ENCODE measurements around the gene RAB3IP.
"Not testable (repeated sequence)": the region's sequence is repeated elsewhere in the genome, so short reads cannot be mapped to it uniquely, and the experiment has no call there.

RAB3IP gene

DNA sequence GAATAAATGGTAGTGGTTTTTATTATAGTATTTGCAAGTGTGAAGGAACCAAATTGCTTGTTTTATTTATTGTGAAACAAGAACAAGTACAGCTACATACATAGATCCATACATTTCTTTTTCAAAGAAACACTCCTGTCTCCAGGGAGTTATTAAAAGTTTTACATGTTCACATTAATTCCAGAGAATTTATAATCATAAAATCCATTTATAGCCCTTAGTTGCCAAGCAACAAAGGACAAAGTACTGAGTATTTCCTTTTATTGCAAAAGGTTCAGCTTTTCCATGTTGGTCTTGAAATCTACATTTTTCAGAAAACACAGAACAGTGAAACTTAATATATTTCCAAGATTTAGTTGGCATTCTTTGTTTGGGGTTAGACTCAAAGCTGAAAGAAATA, 95.9 kb downstream of the RAB3IP start:
- no peak for DNase-seq (ENCODE audit: low spot score)

DNA sequence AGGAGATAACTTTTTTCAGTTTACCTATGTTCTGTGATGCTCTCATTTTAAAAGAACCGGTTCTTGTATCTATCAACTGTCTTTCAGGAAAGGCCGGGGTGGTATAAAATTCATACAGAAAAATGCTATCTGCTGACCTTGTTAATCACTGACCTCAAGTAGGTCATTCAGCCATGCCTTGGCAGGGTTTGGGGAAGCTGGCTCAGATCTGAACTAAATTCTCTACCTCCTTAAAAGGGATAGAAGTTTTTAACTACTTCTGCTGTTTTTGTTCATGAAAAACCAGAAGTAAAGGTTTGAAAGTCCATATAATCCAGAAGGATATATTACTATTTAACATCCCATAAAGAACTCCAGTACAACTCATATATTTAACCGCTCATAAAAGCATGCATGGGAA, 96.4 kb downstream of the RAB3IP start:
- DNase-seq (ENCODE audit: low spot score) = no peak

DNA sequence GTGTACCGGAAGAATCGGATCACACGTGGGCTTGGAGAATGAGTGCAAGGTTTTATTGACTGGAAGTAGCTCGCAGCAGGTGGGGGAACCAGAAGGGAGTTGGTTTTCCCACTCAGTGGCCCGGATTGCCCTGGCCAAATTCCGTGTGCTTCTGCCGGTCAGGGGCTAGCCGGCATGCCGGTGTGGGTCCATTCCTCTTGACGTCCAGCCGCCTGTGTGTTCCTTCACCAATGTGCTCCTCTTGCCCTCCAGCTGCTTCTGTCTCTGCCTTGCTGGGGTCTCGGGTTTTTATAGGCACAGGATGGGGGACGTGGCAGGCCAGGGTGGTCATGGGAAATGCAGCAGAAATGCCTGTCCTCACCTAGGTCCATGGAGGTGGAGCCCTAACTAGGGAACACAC, 97.4 kb downstream of the RAB3IP start:
- DNase-seq (ENCODE audit: low spot score) = no peak

DNA sequence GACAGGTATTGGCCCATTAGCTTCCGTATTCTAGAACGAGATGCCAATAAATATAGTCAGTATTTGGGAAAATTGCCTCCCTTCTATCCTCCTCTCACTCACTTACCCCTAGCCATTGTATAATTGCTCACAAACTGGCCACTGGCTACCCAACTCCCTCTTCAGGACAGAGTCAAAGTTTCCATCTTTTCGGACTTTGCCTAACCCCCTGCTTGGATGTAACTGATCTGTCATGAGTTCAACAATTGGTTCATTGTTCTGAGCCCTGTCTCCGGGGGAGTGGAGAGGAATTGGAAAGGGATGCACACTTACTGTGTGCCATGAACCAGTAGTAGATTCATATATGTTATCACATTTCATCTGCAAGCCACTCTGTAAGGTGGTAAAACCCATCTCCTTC, 98.5 kb downstream of the RAB3IP start:
- DNase-seq (ENCODE audit: low spot score) = no peak

DNA sequence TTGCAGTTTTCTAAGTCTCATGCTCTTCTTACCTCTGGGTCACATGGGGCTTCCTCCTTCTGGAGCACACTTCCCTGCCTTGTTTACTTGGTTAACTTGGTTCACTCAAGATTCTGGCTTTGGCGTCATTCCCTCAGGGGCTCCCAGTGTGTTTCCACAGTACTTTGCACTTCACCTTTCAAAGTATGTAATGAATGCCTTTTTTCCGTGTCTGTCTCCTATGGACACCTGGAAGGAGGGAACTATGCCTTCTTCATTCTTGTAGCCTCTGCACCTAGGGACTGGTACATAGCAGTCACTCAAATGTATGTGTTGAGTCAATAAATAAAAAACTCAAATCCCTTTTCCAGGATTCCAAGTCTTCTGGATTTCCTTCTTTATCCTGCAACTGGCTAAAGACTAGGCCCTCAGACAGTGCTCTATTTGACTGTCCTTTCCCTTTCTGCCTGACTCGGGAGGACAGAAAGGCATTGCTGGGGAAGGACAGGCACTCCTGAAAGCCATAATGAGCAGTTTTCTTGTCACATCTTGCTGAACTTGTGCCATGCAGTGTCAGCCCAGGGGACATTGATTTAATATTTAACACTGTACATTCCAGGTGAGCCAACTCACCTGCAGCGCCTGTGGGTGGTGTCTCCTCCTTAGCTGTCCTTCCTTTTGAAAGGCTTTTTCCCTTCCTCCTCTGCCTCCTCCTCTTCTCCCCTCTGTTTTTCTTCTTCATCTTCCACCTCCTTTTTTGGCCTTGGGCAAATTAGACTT, 99.2 kb downstream of the RAB3IP start:
- no peak for DNase-seq (ENCODE audit: low spot score)

DNA sequence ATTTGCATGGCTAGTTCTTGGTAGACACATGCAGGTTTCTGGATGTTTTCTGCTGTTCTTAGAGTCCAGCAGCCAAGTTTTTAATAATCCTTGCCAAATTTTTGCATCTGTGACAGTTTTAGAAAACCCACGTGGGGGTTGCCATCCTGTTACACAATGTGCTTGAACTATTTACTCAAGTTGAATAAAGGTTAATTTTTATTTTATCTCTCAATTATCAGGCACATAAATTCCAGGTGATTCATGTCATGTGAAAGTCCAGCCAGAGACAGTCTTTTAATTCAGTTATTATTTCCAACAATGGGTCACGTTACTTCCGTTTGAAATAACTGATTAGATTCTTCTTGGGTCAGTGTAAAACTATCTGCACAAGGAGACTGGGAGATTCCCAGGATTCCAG, 102.1 kb downstream of the RAB3IP start:
- no peak for DNase-seq (ENCODE audit: low spot score)

DNA sequence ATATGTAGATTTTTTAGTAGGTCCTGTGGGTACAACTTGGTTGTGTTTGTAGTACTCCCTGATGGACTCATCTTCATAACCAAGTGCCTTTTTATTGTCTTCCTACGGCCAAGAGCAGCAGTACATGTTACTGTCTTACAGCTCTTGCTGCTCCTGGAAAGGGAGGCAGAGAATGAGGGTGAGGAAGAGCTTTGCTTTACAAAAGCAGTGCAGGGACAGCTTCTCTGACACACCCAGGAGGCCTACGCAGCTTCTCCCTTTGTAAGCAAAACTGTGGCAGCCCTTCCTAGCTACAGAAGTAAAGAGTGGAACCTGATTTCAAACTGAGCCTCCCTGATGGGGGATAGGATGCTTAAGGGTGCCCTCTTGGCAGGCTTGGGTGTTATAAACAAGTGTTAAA, 104.9 kb downstream of the RAB3IP start:
- no peak for DNase-seq (ENCODE audit: low spot score)

DNA sequence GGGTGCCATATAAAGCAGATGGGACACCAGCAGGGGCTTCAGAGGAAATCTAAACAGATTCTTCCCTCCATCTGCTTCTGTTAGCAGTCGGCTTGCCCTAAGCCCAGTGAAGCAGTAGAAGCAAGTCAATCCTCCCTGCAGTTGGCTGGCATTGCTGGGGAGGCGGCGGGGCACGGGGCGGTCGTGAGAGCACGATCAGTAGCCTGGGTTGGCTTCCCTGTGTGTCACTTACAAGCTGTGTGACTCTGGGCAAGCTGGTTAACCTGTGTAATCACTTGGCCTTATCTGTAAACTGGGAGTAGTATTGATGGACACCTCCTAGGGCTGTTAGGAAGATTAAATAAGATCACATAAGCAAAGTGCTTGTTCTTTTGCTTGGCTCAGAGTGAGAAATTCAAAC, 105.8 kb downstream of the RAB3IP start:
- no peak for DNase-seq (ENCODE audit: low spot score)

DNA sequence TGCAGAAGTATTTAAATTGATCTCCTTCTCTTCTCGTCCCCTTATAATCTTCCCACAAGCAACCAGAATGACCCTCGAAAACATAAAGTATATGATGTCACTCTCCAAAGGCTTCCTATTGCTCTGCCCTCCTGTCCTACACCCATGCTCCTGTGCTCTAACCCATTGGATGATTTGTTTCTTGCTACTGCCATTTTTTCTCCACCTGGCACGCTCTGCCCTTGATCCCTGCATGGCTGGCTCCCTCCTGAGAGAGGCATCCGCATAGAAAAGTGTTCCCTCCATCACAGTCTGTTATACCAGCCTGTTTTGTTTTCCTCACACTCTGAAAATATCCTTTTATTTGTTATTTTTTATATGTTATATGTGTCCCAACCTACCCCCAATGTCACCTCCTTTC, 106.2 kb downstream of the RAB3IP start:
- DNase-seq (ENCODE audit: low spot score) = no peak

DNA sequence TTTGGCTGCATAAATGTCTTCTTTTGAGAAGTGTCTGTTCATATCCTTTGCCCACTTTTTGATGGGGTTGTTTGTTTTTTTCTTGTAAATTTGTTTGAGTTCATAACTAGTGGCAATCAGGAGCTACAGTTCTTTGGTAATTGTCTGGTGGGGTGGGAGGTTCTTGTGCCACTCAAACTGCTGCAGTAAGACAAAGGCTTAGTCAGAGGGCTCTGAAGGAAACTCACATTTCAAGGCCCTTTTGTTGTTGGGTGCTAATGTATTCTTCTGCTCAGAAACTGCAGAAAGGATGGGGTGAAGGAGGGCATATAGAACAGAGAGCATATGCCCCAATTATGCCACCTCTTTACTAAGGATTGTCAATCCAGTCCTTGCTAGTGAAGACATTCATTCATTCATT, 108.3 kb downstream of the RAB3IP start:
- no peak for DNase-seq (ENCODE audit: low spot score)

DNA sequence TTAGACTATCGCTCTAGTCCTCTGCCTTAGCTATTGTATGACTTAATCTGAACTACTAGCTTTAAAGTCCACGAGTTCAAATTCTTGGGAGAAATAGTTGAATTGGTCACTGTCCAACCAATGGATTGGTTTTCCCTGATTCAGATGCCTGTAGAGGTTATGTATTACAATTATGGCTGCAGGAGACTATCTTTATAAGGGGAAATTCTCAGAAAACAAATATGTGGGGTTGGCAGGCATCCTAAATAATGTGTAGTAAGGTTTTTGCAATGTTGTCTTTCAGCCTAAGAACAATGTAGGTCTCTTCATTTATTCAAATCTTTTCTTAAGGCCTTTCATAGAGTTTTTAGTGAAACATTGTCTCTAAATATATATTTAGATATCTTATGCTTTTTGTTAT, 113.3 kb downstream of the RAB3IP start:
- DNase-seq (ENCODE audit: low spot score) = no peak

DNA sequence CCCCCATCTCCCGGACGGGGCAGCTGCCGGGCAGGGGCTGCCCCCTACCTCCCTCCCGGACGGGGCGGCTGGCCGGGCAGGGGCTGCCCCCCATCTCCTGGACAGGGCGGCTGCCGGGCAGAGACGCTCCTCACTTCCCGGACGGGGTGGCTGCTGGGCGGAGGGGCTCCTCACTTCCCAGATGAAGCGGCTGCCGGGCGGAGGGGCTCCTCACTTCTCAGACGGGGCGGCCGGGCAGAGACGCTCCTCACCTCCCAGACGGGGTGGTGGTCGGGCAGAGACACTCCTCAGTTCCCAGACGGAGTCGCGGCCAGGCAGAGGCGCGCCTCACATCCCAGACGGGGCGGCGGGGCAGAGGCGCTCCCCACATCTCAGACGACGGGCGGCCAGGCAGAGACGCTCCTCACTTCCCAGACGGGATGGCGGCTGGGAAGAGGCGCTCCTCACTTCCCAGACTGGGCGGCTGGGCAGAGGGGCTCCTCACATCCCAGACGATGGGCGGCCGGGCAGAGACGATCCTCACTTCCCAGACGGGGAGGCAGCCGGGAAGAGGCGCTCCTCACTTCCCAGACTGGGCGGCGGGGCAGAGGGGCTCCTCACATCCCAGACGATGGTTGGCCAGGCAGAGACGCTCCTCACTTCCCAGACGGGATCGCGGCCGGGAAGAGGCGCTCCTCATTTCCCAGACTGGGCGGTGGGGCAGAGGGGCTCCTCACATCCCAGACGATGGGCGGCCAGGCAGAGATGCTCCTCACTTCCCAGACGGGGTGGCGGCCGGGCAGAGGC, 114.7 kb downstream of the RAB3IP start:
- DNase-seq (ENCODE audit: low spot score) = not testable (repeated sequence)

DNA sequence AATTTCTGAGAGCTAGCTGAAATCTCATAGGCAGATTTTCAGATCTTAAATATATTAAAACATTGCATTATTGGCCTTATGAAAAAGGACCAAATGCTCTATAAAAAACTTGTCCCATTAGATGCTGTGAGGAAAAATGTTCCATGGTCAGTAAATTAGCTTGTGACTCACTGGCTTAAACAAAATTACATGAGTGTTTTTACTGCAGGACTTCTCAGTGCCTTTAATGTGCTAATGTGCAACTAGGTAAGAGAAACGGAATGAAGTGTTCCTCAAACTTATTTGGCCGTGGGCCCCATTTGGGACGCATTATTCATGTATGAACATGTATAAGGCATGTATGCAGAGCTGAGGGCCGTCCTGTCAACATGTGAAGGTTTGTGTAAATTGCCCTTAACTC, 128.0 kb downstream of the RAB3IP start:
- DNase-seq (ENCODE audit: low spot score) = no peak

DNA sequence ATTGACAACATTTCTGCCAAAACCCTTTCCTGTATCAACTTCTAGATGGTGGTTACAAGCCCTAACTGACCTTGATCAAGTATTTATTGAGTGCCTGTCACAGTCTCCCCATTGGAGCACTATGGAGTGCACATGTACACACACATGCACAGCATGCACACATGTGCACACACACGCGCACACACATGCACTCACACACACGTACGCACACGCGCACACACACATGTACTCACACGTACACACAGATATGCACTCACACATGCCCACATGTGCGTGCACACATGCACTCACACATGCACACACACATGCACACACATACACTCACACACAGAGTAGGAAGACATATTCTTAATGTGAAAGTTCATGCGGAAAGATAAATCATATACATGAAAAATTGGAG, 130.0 kb downstream of the RAB3IP start:
- no peak for DNase-seq (ENCODE audit: low spot score)

DNA sequence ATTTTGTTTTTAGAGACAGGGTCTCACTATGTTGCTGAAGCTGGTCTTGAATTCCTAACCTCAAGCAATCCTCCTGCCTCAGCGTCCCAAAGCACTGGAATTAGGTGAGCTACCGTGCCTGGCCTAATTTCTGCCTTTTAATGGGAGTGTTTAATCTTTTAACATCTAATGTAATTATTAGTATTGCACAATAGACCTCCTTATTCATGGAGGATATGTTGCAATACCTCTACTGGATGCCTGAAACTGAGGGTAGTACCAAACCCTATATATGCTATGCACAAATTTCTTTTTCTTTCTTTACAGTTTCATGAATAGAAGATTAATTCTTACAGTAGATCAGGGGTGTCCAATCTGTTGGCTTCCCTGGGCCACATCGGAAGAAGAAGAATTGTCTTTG, 134.1 kb downstream of the RAB3IP start:
- no peak for DNase-seq (ENCODE audit: low spot score)
